Activated CD4-positive, alpha-beta T cell treated with anti-CD3 and anti-CD28 coated beads, Interleukin-2, amount 50 U/mL, for 4 hours (primary cell): ENCODE data around the gene GLRX3.
A peak's percentile ranks its signal among the peaks of the same experiment; 100 is the strongest.
"Not testable (repeated sequence)": the region's sequence is repeated elsewhere in the genome, so short reads cannot be mapped to it uniquely, and the experiment has no call there.

Experiments
- DNase-seq, 2 experiments: peaks; one replicate each; pipeline ENCODE4 v3.0.0-alpha.2; 2020

Gene GLRX3

GRCh38 chr10:130189608-130190054 lies 53.4 kb downstream of the GLRX3 start:
- no peak for DNase-seq

DNA sequence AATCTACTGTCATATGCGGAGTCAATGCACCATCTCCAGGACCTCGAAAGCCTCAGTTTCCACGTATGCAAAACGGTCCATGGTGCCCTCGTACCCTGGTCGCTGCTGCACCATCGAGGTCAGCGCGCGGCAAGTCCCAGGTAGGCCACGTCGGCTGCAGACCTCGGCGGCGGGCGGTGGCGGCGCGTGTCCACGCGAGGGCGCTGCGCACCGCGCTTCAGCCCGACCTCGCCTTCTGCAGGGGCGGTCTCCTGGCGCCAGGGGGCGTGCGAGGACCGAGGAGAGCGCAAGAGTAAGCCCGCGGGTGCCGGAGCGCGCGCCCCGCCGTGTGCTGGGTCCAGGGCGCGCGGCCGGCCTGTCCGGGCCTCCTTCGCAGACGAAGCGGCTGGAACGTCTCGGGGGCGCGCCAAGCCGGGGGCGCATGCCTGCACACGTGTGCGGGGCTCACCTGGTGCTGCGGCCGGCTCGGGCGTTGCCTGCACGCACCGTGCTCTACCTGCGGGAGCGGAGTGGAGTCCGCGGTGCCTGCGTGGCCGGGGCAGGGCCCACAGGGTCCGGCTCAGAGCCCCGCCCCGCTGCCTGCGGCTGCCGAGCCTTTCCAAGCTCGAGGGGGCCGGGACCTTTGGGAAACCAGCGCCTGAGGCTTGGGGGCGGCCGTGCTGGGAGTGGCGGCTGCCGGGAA lies 54.0 kb downstream of the GLRX3 start:
- DNase-seq = peak; percentile 85 to 86

GRCh38 chr10:130190737-130191115 lies 54.5 kb downstream of the GLRX3 start:
- DNase-seq = no peak

DNA sequence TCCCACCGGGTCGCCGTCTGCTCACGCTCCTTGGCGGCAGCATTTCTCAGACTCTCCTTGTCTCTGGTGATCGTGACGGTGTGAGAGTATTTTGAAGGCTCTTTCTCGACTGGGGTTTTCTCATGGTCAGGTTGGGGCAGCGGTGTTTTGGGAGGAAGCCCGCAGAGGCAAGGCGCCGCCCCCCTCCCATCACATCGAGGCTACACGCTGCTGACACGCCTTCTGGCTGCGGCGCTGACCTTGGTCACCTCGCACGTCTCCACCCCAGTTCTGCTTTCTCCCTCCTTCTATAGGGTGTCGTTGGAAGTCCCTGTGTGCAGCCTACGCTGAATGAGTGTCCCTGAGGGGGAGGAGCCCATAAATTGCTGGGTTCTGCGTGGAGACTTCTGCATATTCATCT lies 55.2 kb downstream of the GLRX3 start:
- DNase-seq = no peak

DNA sequence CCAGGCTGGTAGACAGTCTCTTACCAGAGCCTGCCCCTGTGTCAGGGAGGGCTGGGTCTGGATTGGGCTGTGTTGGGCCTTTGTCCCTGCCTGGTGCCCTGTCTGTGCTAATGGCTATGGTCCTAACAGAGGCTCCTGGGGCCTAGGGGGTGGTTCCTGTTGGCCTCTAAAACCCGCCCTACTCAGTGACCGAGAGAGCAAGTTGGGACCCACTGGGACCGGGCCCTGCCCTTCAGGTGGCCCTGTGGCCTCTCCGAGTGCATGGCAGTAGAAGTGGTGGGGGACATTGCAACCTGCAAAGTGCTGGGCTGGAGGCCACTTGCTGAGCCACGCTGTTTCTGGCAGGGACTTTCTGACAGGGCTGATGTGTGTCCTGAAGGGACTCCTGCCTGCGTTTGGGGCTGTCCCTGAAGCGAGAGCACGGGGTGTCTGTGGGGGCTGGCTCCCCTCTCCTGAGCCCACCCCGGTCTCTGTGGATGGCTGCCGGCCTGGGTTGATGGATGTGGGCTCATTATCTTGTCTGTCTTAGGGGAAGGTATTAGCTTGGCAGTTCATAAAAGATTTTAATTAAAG lies 56.2 kb downstream of the GLRX3 start:
- DNase-seq = no peak

DNA sequence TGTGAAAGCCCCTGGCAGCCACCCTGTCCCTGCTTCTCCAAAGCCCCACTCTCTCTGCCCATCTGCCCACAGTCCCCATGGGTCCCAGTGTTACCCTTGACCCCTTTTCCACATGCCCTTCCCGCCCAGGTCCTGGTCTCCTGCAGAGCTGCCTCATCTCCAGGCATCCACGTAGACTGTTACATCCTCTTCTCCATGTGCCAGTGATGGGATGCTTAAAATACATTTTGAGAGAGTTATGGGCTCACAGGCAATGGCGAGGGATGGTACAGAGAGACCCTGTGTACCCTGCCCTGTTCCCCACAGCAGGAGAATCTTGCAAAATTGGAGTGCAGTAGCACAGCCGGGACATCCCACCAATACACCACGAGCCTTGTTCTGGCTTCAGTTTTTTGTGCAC lies 56.8 kb downstream of the GLRX3 start:
- DNase-seq = no peak

GRCh38 chr10:130193493-130194193 lies 57.5 kb downstream of the GLRX3 start:
- no peak for DNase-seq

GRCh38 chr10:130194194-130194990 lies 58.2 kb downstream of the GLRX3 start:
- no peak for DNase-seq

GRCh38 chr10:130194991-130195645 lies 58.9 kb downstream of the GLRX3 start:
- DNase-seq = no peak

DNA sequence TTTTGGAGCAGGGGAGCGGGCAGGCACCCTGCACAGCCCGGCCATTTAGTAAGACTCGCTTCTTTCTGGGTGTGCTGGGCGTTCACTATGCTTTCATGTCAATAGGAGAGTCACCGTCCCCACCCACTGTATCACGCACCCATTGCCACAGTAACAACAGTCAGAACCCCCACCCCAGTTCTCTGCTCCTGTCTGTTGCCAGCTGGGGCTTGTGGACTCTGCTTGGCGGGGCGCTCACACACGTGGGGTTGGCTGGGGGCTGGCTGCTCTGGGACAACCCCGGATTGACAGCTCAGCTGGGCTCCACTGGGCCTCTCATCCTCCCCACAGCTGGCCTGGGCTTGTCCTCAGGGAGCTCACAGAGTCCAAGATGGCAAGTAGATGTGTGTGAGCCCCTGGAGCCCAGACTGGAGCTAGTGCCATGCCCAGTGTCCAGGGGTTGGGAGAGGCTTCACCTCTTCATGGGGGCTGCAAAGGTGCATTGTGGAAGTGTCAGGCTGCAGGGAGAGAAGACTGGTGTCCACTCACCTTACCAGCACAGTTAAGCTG lies 59.6 kb downstream of the GLRX3 start:
- DNase-seq = no peak

DNA sequence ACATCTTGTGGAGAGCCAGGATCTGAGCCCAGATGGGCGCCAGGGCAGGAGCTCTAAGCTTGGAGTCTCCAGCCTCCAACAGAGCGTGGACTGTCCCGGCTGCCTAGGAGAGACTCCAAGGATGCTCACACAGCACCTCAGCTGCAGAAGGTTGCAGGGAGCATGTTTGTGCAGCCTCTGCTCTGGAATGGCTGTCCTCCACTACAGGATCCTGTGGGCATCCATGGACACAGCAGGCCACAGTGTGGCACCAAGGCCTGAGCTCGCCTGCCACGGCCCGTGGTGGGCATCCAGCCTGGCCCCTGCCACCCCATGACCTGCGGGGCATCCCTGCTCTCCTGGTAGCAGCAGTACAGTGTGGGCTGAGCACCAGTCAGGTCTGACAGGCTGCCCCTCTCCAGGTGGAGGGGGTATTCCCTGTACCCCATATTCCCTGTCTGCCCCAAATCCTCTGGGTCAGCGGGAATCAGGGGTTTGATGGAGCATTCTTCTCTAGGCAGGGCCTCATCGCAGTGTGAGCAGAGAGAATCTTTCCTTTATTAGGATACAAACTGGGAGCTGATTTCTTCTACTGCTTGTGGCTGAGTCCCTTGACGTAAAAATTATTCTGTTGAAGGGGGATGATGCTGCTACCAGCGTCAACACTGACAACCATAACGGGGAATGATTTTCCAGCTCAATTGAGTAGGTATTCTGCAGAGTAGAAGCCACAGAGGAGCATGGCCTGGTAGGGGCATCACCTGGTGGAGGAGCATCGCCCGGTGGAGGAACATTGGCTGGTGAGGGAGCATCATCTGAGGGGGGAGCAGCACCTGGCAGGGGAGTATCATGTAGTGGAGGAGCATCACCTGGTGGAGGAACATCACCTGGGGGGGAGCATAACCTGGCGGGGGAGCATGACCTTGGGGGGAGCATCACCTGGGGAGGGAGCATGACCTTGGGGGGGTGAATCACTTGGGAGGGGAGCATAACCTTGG lies 60.6 kb downstream of the GLRX3 start:
- no peak for DNase-seq

GRCh38 chr10:130198651-130199050 lies 62.5 kb downstream of the GLRX3 start:
- DNase-seq = no peak

GRCh38 chr10:130200179-130201042 lies 64.2 kb downstream of the GLRX3 start:
- no peak for DNase-seq

GRCh38 chr10:130201043-130201380 lies 64.8 kb downstream of the GLRX3 start:
- DNase-seq = no peak

DNA sequence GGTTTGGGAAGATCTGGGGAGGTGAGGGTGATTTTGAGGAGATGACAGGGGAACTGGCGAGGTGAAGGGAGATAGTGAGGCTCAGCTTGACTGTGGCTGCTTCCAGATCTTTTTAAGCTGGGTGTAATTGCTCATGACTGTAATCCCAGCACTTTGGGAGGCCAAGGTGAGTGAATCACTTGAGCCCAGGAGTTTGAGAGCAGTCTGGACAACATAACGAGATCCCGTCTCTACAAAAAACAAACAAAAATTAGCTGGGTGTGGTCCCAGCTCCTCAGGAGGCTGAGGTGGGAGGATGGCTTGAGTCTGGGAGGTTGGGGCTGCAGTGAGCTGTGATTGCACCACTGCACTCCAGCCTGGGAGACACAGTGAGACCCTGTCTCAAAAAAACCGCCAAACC lies 66.0 kb downstream of the GLRX3 start:
- DNase-seq = not testable (repeated sequence)

DNA sequence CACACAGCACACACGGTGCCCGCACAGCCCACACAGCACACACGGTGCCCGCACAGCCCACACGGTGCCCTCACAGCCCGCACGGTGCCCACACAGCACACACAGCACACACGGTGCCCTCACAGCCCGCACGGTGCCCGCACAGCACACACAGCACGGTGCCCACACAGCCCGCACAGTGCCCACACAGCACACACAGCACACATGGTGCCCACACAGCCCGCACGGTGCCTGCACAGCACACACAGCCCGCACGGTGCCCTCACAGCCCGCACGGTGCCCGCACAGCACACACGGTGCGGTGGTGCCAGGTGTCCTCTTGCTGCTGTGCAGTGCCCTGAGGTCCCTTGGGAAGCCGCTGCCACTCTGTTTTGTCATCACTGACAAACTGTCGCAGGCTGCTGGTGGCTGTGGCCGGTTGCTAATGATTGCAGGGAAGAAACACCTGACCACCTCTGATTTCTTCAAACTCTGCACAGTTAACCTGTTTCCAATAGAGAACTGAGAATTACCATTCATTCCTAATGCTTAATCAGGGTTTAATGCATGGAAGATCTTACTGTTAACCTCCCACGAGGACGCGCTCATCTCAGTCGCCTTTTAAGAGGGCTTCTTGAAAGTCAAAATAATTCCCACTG lies 66.9 kb downstream of the GLRX3 start:
- DNase-seq = no peak

DNA sequence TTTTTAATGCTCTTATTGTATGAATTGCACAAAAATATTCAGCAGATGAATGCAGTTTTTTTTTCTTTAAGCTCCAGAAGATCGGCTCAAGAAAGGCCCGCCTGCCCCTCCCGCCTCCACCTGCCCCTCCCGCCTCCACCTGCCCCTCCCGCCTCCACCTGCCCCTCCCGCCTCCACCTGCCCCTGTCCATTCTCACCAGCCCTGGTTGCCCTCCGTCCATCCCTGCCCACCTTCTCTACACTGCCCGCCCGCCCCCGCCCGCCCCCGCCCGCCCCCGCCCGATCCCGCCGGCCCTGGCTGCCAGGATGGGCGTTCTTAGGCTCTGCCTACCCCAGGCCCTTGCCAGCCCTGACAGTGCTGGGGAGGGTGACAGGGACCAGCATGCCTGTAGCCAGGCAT lies 67.4 kb downstream of the GLRX3 start:
- DNase-seq = no peak

GRCh38 chr10:130206216-130206737 lies 70.1 kb downstream of the GLRX3 start:
- DNase-seq = no peak

- no peak for DNase-seq
Observed at GRCh38 chr10:130207205-130207604, 71.0 kb downstream of the GLRX3 start.

- DNase-seq = no peak
Observed at GRCh38 chr10:130208807-130209206, 72.6 kb downstream of the GLRX3 start.
